GM19351 (cell line): Measurements from ENCODE around the gene GGTLC2.
"Not testable (repeated sequence)": the region's sequence is repeated elsewhere in the genome, so short reads cannot be mapped to it uniquely, and the experiment has no call there.

Experiments used
- ATAC-seq: cut with Tn5 transposase; IDR thresholded peaks from one replicate; pipeline ENCODE4 v1.9.1; 2021; ENCODE audit warnings: mild to moderate bottlenecking, moderate library complexity; ENCODE audit not compliant: unreplicated experiment

The GGTLC2 gene

GRCh38 chr22:22644314-22644713 lies at the start of gene GGTLC2:
Gene GGTLC2 (plus strand): TSS chr22:22644614. CDS start chr22:22646346, 1,732 bp downstream.
- ATAC-seq = not testable (repeated sequence)

DNA sequence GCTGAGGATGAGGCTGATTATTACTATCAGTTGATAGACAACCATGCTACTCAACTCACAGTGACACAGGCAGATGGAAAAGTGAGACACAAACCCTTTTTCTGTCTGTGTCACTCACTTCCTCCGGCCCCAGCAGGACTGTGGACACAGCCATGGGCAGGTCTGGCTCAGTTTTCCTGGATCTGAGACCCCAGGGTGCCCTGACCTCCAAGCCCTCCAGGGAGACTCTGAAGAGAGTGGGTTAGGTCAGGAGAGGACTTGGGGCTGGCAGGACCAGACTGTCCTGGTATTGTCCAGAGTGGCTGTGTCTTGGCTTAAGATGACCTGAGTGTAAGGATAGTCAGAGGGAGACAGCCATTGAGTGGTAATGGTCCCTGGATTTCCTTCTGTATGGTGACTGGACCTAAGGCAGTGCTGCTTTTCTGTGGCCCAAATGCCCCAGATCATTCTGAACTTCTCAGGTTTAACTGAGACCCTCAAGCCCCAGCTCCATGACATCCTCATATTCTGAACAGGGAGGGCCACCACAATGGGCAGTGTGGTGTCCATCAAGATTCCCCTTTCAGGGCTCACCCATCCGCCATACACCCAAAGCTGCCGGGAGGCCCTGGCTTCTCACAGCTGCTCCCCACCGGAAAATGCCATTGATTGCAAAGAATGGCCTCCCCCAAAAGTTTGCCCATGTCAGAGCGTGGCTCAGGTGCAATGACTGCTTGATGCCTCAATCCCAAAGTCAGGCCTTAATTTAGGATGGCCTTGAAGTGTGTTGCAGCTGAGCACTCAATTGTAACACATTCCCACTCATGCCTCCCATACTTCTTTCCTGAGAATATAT lies 49.2 kb upstream of the GGTLC2 start:
- no peak for ATAC-seq

GRCh38 chr22:22598144-22598543 lies 46.3 kb upstream of the GGTLC2 start:
- ATAC-seq = no peak

GRCh38 chr22:22599248-22599647 lies 45.2 kb upstream of the GGTLC2 start:
- no peak for ATAC-seq

DNA sequence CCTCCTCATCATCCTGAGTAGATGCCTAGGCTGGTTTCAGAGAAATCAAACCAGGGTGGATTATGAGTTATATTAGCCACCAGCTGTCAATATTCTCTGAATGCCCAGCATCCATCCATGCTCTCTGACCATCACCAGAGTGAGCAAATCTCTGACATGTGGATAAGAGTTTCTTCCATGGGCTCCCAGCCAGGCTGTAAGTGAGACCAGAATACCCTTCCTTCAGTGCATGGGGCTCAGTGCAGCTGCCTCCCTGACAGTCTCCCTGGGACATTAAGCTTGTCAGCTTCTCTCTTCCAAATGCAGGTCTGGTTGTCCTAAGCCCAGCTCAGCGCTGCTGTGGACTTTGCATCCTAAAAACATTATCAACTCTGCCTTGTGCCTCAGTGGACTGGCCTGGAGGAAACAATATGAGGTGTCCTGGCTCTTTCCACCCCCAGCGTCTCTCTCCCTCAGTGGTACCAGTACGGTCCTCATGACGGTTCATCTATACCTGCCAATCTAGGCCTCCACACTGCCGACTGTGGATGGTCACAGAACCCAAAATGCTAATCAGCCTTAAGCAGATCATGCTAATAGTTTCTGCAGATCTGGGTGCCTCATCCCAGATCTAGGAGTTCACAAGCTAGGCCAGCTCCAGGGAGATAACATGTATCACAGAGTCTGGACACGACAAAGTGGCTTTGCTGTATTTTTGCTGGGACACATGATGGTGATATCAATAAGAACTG lies 43.7 kb upstream of the GGTLC2 start:
- no peak for ATAC-seq

DNA sequence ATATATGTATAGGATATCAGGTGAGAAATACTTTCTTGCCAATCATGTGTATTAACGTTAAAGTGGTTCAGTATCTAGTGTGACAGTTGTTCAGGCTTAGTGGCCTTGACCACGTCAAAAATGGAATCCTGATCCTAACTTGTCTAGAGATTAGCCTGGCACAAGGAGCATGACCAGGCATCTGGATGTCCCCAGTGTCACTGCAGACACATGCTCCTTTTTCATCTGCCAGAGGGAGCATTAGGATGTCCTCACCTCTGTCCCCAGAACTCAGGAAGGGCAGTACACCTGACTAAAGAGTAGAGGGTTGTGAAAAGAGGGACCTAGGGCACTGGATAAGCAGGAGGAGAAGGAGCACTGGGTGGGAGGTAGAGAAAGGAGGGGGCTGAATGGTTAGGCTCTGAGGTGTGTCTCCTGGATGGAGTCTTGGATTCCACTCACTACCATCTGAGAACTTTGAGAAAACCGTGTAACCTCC lies 40.9 kb upstream of the GGTLC2 start:
- no peak for ATAC-seq

- ATAC-seq = no peak
Observed at GRCh38 chr22:22604326-22605073, 39.9 kb upstream of the GGTLC2 start.

GRCh38 chr22:22605074-22605404 lies 39.4 kb upstream of the GGTLC2 start:
- no peak for ATAC-seq

DNA sequence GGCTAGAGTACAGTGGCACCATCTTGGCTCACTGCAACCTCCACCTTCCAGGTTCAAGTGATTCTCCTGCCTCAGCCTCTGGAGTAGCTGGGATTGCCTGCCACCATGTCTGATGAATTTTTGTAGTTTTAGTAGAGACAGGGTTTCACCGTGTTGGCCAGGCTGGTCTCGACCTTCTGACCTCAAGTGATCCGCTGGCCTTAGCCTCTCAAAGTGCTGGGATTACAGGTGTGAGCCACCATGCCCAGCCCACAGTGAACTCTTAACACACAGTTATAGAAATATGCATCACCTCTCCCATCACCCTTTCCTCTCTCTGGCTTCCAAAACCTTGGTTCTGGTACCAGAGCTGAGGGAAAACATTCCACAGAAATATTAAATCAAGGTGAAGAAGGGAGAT lies 36.4 kb upstream of the GGTLC2 start:
- ATAC-seq = not testable (repeated sequence)

- ATAC-seq = no peak
Observed at GRCh38 chr22:22609291-22609690, 35.1 kb upstream of the GGTLC2 start.

GRCh38 chr22:22612516-22612915 lies 31.9 kb upstream of the GGTLC2 start:
- no peak for ATAC-seq

DNA sequence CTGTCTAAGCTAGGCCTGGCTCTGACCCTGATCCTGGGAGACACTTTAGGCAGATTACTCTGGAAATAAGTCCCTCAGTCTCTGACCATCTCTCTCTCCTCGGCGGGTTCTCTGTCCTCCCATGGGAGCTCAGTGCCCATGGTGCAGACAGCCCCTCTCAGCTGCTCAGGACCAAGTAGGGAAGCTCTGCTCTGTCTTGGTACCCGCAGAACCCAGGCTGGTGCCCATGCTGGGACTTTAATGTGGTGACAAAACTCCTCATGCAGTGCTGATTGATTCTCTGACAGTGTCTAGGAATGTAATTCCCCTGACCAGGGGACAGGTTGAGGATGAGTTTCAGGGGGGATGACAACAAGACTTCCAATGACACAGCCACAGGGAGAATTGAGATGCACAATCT lies 30.3 kb upstream of the GGTLC2 start:
- ATAC-seq = no peak

DNA sequence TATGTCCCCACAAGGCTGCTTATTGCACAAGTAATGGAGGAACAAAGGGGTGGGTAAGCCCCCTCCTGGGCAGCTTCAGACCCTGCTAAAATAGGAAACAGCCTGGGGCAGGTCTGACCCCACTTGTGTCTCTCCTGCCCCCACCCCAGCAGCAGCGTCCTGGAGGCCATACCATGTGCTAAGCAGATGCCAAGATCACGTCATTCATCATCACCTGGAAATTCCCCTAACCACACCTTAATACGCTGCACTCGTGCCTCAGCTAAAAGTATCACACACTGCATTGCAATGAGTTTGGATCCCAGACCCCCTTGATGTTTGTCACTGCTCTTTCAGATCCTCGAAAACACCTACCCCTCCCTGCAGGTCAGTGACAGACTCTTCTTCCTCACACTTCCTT lies 27.8 kb upstream of the GGTLC2 start:
- no peak for ATAC-seq

GRCh38 chr22:22618448-22618847 lies 26.0 kb upstream of the GGTLC2 start:
- no peak for ATAC-seq

DNA sequence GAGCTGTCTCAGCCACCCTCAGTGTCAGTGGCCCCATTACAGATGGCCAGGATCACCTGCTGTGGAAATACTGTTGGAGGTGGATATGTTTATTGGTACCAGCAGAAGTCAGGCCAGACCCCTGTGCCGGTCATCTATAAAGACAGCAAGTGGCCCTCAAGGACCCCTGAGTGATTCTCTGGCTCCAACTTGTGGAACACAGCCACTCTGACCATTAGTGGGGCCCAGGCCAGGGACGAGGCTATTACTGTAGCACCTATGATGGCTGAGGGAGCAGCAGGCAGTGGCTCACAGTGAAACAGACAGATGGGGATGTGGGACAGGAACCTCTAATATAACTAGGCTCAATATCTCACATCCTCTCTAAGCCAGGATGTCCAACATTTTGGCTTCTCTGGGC lies 25.5 kb upstream of the GGTLC2 start:
- no peak for ATAC-seq

- ATAC-seq = no peak
Observed at GRCh38 chr22:22619765-22620414, 24.5 kb upstream of the GGTLC2 start.

DNA sequence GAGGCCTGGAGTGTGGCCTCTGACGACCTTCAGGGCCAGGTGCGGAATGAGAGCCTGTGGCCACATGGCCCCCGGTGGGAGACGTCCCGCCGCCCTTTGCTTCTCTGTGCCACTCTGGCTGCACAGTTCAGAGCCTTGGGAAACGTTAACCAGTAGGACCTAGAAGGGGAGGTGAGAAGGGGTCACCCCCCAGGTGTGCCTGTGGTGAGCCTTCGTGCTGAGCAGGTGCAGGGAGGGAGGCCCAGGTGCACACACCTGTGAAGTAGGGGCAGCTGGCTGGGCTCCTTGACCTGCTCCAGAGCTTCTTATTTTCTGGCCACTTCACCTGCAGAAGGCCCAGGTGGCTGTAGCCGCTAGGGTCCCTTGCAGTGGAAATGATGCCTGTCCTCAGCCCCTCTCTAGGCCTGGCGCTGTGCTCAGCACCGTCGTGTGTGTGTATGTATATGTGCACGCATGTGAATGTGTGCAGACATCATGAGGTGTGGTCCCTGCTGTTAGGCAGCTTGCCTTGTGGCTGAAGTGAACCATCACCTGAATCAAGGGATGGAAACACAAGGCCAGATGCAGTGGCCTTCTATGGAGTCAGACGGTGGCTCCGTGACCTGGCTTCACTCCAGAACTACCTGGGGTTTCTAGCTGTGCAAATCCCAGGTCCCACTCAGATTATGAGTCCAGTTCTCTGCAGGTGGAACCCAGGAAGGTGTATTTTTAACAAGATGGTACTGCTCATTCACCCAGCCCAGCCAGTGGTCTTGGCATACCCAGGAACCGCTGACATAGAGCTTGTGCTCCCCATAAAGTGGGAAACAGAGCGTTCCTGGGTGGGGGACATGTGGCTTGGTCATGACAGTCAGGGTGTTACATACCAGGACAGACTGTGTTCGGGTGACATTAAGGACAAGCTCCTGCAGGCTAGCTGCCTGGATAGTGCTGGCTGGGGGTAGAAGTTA lies 15.6 kb upstream of the GGTLC2 start:
- ATAC-seq = not testable (repeated sequence)

DNA sequence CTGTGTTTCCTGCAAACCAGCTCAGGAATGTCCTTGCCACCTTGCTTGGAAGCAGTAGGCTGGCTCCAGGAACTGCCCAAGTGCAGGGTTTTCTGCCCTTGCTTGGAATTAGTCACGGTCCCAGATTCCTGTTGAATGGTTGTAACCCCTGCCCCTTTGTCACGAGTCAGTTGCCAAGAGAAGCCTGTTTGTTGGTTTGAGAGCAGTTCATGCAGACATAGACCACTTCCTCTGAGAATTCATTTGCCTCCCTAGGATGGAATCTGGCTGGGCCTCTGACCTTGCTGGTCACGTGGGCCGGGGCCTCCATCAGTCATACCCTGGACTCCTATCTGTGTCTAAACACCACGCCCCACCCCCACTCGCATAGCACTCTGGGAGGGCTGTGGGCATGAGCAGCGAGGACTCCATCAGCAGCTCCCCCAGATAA lies 13.2 kb upstream of the GGTLC2 start:
- not testable (repeated sequence) for ATAC-seq

DNA sequence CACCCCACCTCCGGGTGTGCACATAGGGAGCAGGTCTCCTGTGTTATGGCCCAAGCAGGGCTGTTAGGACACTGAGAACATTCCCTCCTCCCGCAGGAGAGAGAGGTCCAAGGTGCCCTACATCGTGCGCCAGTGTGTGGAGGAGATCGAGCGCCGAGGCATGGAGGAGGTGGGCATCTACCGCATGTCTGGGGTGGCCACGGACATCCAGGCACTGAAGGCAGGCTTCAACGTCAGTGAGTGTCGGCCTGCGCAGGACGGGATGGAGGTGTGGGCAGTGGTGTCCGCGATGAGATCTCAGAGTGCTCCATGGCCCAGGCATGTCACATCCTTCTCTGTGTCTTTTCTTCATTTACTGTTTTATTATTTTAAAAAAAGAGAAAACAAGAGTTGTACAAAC lies 12.2 kb upstream of the GGTLC2 start:
- ATAC-seq = not testable (repeated sequence)

GRCh38 chr22:22633533-22633932 lies 10.9 kb upstream of the GGTLC2 start:
- ATAC-seq = not testable (repeated sequence)
